Raji (cell line): Measurements from ENCODE around the gene HNF1A.

Experiments used
- POLR2A ChIP-seq: IDR thresholded peaks from 2 replicates; pipeline ENCODE4 v1.6.1; 2011; ENCODE audit warnings: low read depth, low read length, control low read depth; ENCODE audit not compliant: insufficient read depth

Gene HNF1A

DNA sequence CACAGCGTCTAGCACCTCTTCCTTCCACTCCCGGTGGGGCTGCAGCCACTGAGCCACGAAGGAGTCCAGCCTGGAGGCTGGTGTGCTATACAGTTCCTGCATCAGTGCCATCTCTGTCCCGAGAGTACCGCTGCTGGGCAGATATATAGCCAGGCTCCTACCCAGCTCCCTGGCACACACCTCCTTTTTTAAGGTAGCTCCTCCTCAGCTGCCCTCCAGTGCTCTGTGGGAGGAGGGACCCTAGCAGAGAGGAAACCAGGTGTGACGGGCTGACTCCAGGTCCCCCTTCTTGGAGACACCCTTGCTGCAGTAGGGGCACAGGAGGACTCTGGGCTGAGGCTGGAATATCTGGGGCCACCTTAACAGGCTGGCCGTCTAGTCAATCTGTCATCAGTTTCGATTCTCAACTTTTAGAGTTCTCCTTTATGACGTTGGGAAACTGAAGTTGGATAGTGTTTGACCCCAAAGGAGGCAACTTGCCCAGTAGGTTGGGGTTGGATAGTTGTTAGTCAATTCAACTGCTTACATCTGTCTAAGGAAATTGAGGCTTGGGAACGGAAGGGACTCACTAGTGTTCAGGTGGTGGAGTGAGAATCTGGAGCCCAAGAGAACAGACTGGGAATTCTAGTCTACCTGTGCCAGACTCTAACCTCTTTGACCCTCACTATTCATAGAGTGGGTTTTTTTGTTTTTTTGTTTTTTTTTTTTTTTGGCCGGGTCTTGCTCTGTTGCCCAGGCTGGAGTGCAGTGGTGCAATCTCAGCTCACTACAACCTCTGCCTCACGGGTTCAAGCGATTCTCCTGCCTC is 60.7 kb downstream of the HNF1A start, which contains the start of gene OASL:
TSS of gene OASL (minus strand) at position 386 of the 808 bp plus-strand sequence. CDS start at position 111, 275 bp downstream.
- TF ChIP-seq POLR2A, result peak; percentile 42; the same call in 1 of the 2 replicates

DNA sequence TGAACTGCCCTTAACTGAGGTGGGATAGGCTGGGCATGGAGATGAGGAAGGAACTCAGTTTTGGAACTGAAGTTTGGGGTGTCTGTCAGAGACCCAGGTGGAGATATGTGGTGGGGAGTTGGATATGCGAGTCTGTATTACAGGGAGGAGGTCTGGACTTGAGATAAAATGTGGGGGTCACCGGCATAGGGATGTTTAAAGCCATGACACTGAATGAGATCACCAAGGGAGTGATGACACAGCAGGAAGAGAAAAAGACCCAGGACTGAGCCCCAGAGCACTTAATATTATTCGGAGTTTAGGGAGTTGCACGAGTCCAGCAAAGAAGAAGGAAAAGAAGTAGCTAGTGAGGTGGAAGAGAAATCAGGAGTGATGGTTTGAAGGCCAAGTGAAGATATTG is 64.7 kb downstream of the HNF1A start:
- no peak for TF ChIP-seq POLR2A

DNA sequence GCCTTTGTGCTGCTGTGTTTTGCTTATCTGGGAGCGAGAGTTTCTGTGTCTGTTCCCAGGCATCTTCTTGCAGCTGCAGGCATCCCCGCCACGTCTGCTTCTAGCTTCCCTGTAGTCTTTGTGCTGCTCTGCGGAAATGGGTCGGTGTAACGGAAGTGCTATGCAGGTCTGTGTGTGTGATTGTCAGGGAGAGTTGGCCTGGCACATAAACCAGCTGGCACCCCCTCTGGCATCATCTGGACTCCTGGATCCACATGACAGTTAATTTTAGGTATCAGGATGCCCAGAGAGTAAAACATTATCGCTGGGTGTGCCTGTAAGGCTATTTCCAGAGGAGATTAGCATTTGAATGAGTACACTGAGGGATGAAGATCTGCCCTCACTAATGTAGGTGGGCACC is 70.1 kb downstream of the HNF1A start:
- no peak for TF ChIP-seq POLR2A

DNA sequence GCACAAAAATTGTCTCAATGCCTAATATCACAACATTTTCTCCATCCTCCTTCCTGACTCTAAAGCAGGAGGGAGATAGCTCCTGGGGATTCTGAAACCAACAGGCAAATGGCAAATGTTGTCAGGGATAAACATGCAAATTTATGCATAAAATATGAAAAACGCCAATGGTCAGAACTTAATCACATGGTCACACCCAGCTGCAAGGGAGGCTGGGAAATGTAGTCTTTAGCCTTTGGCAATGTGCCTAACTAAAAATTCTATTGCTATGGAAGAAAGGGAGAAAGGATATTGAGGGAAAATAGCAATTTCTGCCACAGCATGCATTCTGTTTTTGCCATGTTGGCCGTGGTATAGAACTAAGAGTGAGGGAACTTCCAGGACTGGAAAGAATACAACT is 72.4 kb downstream of the HNF1A start:
- no peak for TF ChIP-seq POLR2A
